Thyroid gland (tissue), 4 donors: ENCODE measurements around the gene CLPX.

Experiments used
- CTCF ChIP-seq, 6 experiments: fragments of 200-600 bp in 3 of 6; fragments of 450-650 bp in 3 of 6; sonication (generic) in 3 of 6; IDR thresholded peaks; one replicate each; pipeline ENCODE4 v1.5.1; 2016 to 2019; ENCODE audit warnings: antibody characterized with exemption in 6 of 6, mild to moderate bottlenecking in 2 of 6, inconsistent platforms in 1 of 6, moderate library complexity in 1 of 6
- POLR2A ChIP-seq, 2 donors: fragments of 450-650 bp; IDR thresholded peaks; one replicate each; pipeline ENCODE4 v1.6.1; 2017; ENCODE audit warnings: antibody characterized with exemption in 2 of 2, mild to moderate bottlenecking in 2 of 2, moderate library complexity in 1 of 2

- no peak for TF ChIP-seq CTCF (IDR thresholded peaks at IDR 0.05)
- no peak for TF ChIP-seq POLR2A (IDR thresholded peaks at IDR 0.05)
Observed at GRCh38 chr15:65204931-65205660, 20.0 kb upstream of the CLPX start.
